OCI-LY1 (cell line): ENCODE measurements around the gene TNPO2.

ENCODE experiments used
- EZH2 ChIP-seq: fragments of 200-600 bp; sonication (generic), shearing (Covaris generic); IDR thresholded peaks from 2 replicates; pipeline ENCODE4 v1.8.0; 2017; ENCODE audit warnings: borderline replicate concordance, mixed run types, mild to moderate bottlenecking, antibody characterized with exemption, low read length, moderate library complexity, mixed read lengths
- TF ChIP-seq, protein P1 (sequence below): fragments of 200-600 bp; sonication (generic), shearing (Covaris generic); IDR thresholded peaks from 2 replicates; pipeline ENCODE4 v1.5.1; 2017; ENCODE audit warnings: mild to moderate bottlenecking, antibody characterized with exemption, low read length, moderate library complexity, mixed read lengths

DNA sequence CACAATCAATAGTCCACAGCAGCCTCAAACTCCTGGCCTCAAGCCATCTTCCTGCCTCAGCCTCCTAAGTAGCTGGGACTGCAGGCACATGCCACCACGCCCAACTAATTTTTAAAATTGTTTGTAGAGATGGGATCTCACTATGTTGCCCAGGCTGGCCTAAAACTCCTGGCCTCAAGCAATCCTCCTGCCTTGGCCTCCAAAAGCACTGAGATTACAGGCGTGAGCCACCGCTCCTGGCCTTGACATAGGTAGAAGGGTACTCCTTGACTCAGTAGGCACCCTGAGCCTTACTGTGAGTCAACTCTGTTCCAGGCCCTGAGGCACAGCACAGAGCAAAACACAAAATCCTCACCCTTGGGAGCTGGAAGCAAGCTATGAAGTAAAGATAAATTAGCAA is 7.8 kb downstream of the TNPO2 start:
- TF ChIP-seq, protein P1, sequence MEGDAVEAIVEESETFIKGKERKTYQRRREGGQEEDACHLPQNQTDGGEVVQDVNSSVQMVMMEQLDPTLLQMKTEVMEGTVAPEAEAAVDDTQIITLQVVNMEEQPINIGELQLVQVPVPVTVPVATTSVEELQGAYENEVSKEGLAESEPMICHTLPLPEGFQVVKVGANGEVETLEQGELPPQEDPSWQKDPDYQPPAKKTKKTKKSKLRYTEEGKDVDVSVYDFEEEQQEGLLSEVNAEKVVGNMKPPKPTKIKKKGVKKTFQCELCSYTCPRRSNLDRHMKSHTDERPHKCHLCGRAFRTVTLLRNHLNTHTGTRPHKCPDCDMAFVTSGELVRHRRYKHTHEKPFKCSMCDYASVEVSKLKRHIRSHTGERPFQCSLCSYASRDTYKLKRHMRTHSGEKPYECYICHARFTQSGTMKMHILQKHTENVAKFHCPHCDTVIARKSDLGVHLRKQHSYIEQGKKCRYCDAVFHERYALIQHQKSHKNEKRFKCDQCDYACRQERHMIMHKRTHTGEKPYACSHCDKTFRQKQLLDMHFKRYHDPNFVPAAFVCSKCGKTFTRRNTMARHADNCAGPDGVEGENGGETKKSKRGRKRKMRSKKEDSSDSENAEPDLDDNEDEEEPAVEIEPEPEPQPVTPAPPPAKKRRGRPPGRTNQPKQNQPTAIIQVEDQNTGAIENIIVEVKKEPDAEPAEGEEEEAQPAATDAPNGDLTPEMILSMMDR = no peak
- TF ChIP-seq EZH2 = no peak
